Left lung (tissue), 10 donors: ENCODE results near the gene SYT14. TPM values are rescaled to one million over a fixed set of nuclear protein-coding genes. Genes with fewer than 3 reads are reported as not detected.

Source experiments
- ATAC-seq: fragments of 200-7000 bp; cut with Tn5 transposase; one replicate; pipeline ENCODE4 v1.9.1; 2020; ENCODE audit warnings: moderate library complexity
- DNase-seq, 4 donors: peaks; one replicate each; pipeline ENCODE4 v3.0.0-alpha.2; 2013 to 2020
- H3K27ac ChIP-seq, 2 donors: fragments of 200-600 bp; sonication (generic) in 1 of 2; one replicate each; pipeline versions ENCODE4 v1.5.0 to v1.8.0; 2020 to 2021
- H3K27me3 ChIP-seq, 2 donors: fragments of 200-600 bp; sonication (generic) in 1 of 2; one replicate each; pipeline versions ENCODE4 v1.5.0 to v1.8.0; 2020 to 2021
- H3K36me3 ChIP-seq, 2 donors: fragments of 200-600 bp; sonication (generic) in 1 of 2; one replicate each; pipeline versions ENCODE4 v1.5.0 to v1.8.0; 2020 to 2021
- H3K4me1 ChIP-seq, 2 donors: fragments of 200-600 bp; one replicate each; pipeline ENCODE4 v1.8.0; 2021
- H3K4me3 ChIP-seq, 2 donors: fragments of 200-600 bp; sonication (generic) in 1 of 2; one replicate each; pipeline versions ENCODE4 v1.5.0 to v1.8.0; 2020 to 2021; ENCODE audit warnings: mild to moderate bottlenecking in 1 of 2
- H3K9me3 ChIP-seq, 2 donors: fragments of 200-600 bp; sonication (generic) in 1 of 2; one replicate each; pipeline versions ENCODE4 v1.5.0 to v1.8.0; 2020 to 2021
- intact Hi-C, 2 donors: fragments of 100-400 bp; cut with DNase I; formaldehyde crosslinking; loops; one replicate each; pipeline versions ENCODE4 v1.11.2 to v1.14.2; 2022
- polyA plus RNA-seq, 6 donors: library from polyadenylated mRNA; unstranded; fragments of 120-200 nt; gene quantifications; one replicate each; pipeline ENCODE4 v1.2.1, GENCODE V29; 2013; ENCODE audit not compliant: insufficient read length in 6 of 6
- total RNA-seq, 2 donors: library from RNA; stranded (reverse); fragmentation: NEBNext Ultra II Directional; extraction: Animal tissue kit (Norgen Biotek cat#: 25700); gene quantifications; one replicate each; pipeline ENCODE4 v1.2.1, GENCODE V29; 2021
- TF ChIP-seq, protein P1 (sequence below), 2 donors: fragments of 200-600 bp; sonication (generic) in 1 of 2; IDR thresholded peaks; one replicate each; pipeline versions ENCODE4 v1.5.0 to v1.8.0; 2021; ENCODE audit warnings: antibody characterized with exemption in 2 of 2
- donor health status: DM: no; HTN: yes; CAD: no.
- donor health status: DM: no; HTN: no; CAD: no.

Gene SYT14
- total and polyA plus RNA-seq, 8 donors, result 0.16 to 1.1 (median 0.34) TPM; not detected in 1

GRCh38 chr1:209985002-209985401, 47.0 kb downstream of the SYT14 start:
- Histone ChIP-seq H3K4me1 (no peaks in the 10 kb centered on the region), H3K4me3 (no peak overlapping the region), H3K27me3 (no peaks in the 10 kb centered on the region), H3K27ac (no peak overlapping the region), H3K9me3 (peaks cover 0 to 2% of the 10 kb centered on the region in 2 donors), H3K36me3 (no peaks in the 10 kb centered on the region)
- ATAC-seq (no peak), DNase-seq (no peak)
- intact Hi-C loops, result no loop called here
- TF ChIP-seq, protein P1, sequence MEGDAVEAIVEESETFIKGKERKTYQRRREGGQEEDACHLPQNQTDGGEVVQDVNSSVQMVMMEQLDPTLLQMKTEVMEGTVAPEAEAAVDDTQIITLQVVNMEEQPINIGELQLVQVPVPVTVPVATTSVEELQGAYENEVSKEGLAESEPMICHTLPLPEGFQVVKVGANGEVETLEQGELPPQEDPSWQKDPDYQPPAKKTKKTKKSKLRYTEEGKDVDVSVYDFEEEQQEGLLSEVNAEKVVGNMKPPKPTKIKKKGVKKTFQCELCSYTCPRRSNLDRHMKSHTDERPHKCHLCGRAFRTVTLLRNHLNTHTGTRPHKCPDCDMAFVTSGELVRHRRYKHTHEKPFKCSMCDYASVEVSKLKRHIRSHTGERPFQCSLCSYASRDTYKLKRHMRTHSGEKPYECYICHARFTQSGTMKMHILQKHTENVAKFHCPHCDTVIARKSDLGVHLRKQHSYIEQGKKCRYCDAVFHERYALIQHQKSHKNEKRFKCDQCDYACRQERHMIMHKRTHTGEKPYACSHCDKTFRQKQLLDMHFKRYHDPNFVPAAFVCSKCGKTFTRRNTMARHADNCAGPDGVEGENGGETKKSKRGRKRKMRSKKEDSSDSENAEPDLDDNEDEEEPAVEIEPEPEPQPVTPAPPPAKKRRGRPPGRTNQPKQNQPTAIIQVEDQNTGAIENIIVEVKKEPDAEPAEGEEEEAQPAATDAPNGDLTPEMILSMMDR (IDR thresholded peaks at IDR 0.05), result no peak

DNA sequence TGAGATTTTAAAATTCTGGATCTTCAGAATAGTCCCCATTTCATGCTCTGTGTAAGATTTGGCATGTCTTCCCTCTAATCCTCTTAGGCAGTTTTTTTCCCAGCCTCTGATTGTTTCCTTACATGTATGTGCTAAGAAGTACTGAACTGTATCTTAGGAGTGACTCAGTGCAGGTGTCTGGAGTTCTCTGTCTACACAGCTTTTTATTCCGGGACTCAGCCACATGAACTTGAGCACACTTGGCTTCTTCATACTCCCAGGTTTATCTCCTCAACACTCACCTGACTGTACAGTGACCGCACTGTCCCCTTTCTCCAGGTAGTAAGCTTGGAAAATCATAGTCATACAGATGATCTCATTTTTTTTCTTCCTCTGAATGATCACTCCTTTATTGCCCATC, 50.7 kb downstream of the SYT14 start:
- Histone ChIP-seq H3K9me3 (peaks cover 0 to 2% of the 10 kb centered on the region in 2 donors), H3K27me3 (no peaks in the 10 kb centered on the region), H3K4me3 (no peak overlapping the region), H3K36me3 (no peaks in the 10 kb centered on the region), H3K4me1 (no peaks in the 10 kb centered on the region), H3K27ac (no peak overlapping the region)
- ATAC-seq (no peak), DNase-seq (no peak)
- intact Hi-C loops, result no loop called here
- TF ChIP-seq, protein P1 (IDR thresholded peaks at IDR 0.05), result no peak

DNA sequence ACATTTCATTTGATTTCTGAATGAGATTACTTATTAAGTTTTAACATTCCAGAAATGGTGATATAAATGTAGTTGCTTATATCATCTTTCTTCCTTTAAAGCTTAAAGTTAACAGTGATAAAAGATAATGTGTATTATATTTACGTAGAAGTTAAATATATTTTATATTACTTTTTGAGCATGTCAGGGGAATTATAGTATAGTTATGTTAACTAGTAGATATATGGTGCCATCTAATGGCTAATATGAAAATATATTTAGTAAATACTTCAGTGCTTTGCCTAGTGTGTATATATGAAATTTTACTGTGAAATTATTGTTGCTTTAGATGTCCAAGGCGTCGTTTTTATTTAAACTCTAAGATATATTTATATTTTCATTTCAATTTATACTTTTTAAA, 51.5 kb downstream of the SYT14 start:
- Histone ChIP-seq H3K4me1 (no peaks in the 10 kb centered on the region), H3K9me3 (peaks cover 0 to 2% of the 10 kb centered on the region in 2 donors), H3K4me3 (no peak overlapping the region), H3K27ac (no peak overlapping the region), H3K27me3 (no peaks in the 10 kb centered on the region), H3K36me3 (no peaks in the 10 kb centered on the region)
- DNase-seq (peak in 1 of 4 donors; percentile 5), ATAC-seq (peak; percentile 51)
- TF ChIP-seq, protein P1 (IDR thresholded peaks at IDR 0.05), result peak in 1 of 2 donors; percentile 28
- intact Hi-C loops, result no loop called here

DNA sequence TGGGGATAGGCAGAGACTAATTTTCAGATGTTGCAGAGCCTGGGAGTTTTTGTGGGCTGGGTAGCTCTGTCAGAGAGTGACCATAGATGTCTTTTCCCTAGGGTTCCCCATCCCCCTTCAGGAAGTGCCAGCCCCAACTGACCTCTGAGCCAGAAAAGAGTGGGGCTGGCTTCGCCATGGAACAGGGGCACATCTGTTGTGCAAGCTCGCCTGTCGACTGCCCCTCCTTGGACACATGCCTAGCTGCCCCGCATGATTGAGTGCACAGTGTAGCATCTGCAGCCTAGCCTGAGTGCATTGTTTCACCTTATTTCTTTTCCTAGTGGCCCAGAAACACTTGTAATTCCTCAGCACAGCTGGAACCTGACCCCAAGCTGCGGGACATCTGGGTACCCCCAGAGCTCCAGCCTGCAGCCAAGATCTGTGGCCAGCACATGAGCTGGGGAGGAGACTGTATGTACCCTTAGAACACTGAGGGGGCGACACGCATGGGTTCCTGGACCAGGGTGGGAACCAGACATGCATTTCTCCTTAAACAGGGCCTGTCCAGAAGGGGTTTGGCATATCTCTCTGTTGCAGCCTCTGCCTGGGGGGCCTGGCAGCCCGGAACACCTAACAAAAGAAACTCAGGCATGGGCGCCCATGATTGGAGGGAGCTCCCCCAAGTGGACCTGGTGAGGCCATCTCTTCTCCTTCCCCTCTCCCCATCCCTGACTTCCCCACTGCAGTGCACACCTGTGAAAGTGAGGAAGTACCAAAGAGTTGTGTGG, 55.2 kb downstream of the SYT14 start:
- ATAC-seq, result no peak
- no peak overlapping the region for H3K4me3 ChIP-seq
- TF ChIP-seq, protein P1 (IDR thresholded peaks at IDR 0.05), result no peak
- intact Hi-C loops, result loop anchor here in 1 of 2 donors (10.0 kb wide), 1 partner anchor 138 kb away; no protein-coding TSS in a partner anchor
- H3K27me3 ChIP-seq, result no peaks in the 10 kb centered on the region
- peak in 1 of 4 donors; percentile 54 for DNase-seq
- H3K27ac ChIP-seq, result no peak overlapping the region
- no peaks in the 10 kb centered on the region for H3K9me3 ChIP-seq
- no peaks in the 10 kb centered on the region for H3K4me1 ChIP-seq
- H3K36me3 ChIP-seq, result no peaks in the 10 kb centered on the region

- Histone ChIP-seq H3K4me1 (no peaks in the 10 kb centered on the region), H3K27ac (no peak overlapping the region), H3K4me3 (no peak overlapping the region), H3K27me3 (no peaks in the 10 kb centered on the region), H3K9me3 (no peaks in the 10 kb centered on the region), H3K36me3 (no peaks in the 10 kb centered on the region)
- intact Hi-C loops, result loop anchor here in 1 of 2 donors (10.0 kb wide), 1 partner anchor 142 kb away; no protein-coding TSS in a partner anchor
- TF ChIP-seq, protein P1 (IDR thresholded peaks at IDR 0.05), result no peak
- DNase-seq, result no peak
- no peak for ATAC-seq
Observed at GRCh38 chr1:209996348-209996747, 58.3 kb downstream of the SYT14 start.
